HepG2 (cell line): ENCODE results near the gene SULT1E1. TPM values are rescaled to one million over a fixed set of nuclear protein-coding genes. Genes with fewer than 3 reads are reported as not detected.

Experiments
- ELF3 ChIP-seq: IDR thresholded peaks from 2 replicates; pipeline ENCODE4 v1.6.1; 2016; ENCODE audit warnings: missing genetic modification reagents, missing compliant biosample characterization
- GTF2F1 ChIP-seq: fragments of 150-350 bp; IDR thresholded peaks from 2 replicates; pipeline ENCODE4 v1.6.1; 2014; ENCODE audit warnings: low read length
- ISL2 ChIP-seq: sonication (generic); formaldehyde crosslinking; IDR thresholded peaks from 2 replicates; pipeline ENCODE4 v1.5.0; 2020; ENCODE audit warnings: missing genetic modification reagents
- MLLT10 ChIP-seq: sonication (generic); formaldehyde crosslinking; IDR thresholded peaks from 2 replicates; pipeline ENCODE4 v1.4.0; 2020; ENCODE audit warnings: missing genetic modification reagents
- PCBP1 ChIP-seq: fragments of 200-400 bp; formaldehyde crosslinking; IDR thresholded peaks from 2 replicates; pipeline ENCODE4 v1.6.1; 2017; ENCODE audit warnings: mild to moderate bottlenecking, low read depth, low read length, borderline replicate concordance
- SRSF1 ChIP-seq: fragments of 200-400 bp; formaldehyde crosslinking; optimal IDR thresholded peaks from 2 replicates; pipeline ENCODE3; 2017; ENCODE audit warnings: mild to moderate bottlenecking, low read depth, low read length, moderate library complexity
- SYNCRIP ChIP-seq: fragments of 200-400 bp; formaldehyde crosslinking; IDR thresholded peaks from 2 replicates; pipeline ENCODE4 v1.6.1; 2018; ENCODE audit warnings: mild to moderate bottlenecking, low read depth, low read length; ENCODE audit not compliant: insufficient read depth
- ZMAT3 ChIP-seq: sonication (generic); formaldehyde crosslinking; conservative IDR thresholded peaks from 2 replicates; pipeline ENCODE4 v1.7.0; 2021; ENCODE audit warnings: missing genetic modification reagents
- ZNF251 ChIP-seq: sonication (generic); formaldehyde crosslinking; IDR thresholded peaks from 2 replicates; pipeline ENCODE4 v1.9.0; 2021; ENCODE audit warnings: mild to moderate bottlenecking, missing genetic modification reagents
- ZNF317 ChIP-seq: sonication (generic); formaldehyde crosslinking; IDR thresholded peaks from 2 replicates; pipeline ENCODE4 v1.5.0; 2020; ENCODE audit warnings: mild to moderate bottlenecking, missing genetic modification reagents
- ZNF550 ChIP-seq: sonication (generic); formaldehyde crosslinking; IDR thresholded peaks from 2 replicates; pipeline ENCODE4 v1.4.0; 2020; ENCODE audit warnings: mild to moderate bottlenecking, missing genetic modification reagents, borderline replicate concordance
- ZNF558 ChIP-seq: sonication (generic); formaldehyde crosslinking; IDR thresholded peaks from 2 replicates; pipeline ENCODE4 v1.9.0; 2022; ENCODE audit warnings: mild to moderate bottlenecking, missing genetic modification reagents, borderline replicate concordance
- ZNF790 ChIP-seq: sonication (generic); formaldehyde crosslinking; IDR thresholded peaks from 2 replicates; pipeline ENCODE4 v1.8.0; 2022; ENCODE audit warnings: missing genetic modification reagents, mild to moderate bottlenecking, borderline replicate concordance
- ZNF792 ChIP-seq: IDR thresholded peaks from 2 replicates; pipeline ENCODE4 v1.6.1; 2016
- polyA plus RNA-seq, 8 experiments: library from polyadenylated mRNA; depleted of rRNA in 3 of 8; stranded (reverse) in 7 of 8; unstranded in 1 of 8; fragments of >200 nt; fragmentation: Illumina TruSeq in 4 of 8; extraction: Trizol in 4 of 8; gene quantifications; 2 replicates each; pipeline versions ENCODE4 v1.2.1 to v1.2.3, GENCODE V29; 2011 to 2016; ENCODE audit warnings: low read depth in 4 of 8, missing spikeins in 1 of 8, mixed read lengths in 1 of 8; ENCODE audit not compliant: insufficient read depth in 1 of 8
- total RNA-seq, 5 experiments: library from RNA; depleted of rRNA; stranded (reverse); fragments of >200 nt; fragmentation: Illumina TruSeq; extraction: Trizol; gene quantifications; 2 replicates each; pipeline ENCODE4 v1.2.3, GENCODE V29; 2016; ENCODE audit warnings: low read depth in 1 of 5
- TF ChIP-seq, protein P1 (sequence below): sonication (generic); formaldehyde crosslinking; IDR thresholded peaks from 2 replicates; pipeline ENCODE4 v1.4.0; 2020; ENCODE audit warnings: missing genetic modification reagents, mild to moderate bottlenecking, borderline replicate concordance
- TF ChIP-seq, protein P2 (sequence below): sonication (generic); formaldehyde crosslinking; IDR thresholded peaks from 2 replicates; pipeline ENCODE4 v1.4.0; 2020; ENCODE audit warnings: missing genetic modification reagents
- TF ChIP-seq, protein P3 (sequence below): sonication (generic); formaldehyde crosslinking; IDR thresholded peaks from one replicate; pipeline ENCODE4 v1.5.1; 2020; ENCODE audit warnings: mild to moderate bottlenecking, missing genetic modification reagents; ENCODE audit errors: not compliant biosample characterization

SULT1E1 gene
- total and polyA plus RNA-seq, 2 of the 13 experiments (the other 11 are each of a cell fraction or from before 2014, with no cell fraction given) = 1.7 to 3.9 TPM

- TF ChIP-seq ISL2 (CRISPR knock-in tag) = 0 out of 2 replicates have a peak, but pooled peaks have one; percentile 25
- no peak for TF ChIP-seq SRSF1
- TF ChIP-seq ZNF550 = no peak
- TF ChIP-seq MLLT10 (CRISPR knock-in tag) = no peak
- TF ChIP-seq ZNF251 (CRISPR knock-in tag) = no peak
- TF ChIP-seq ZNF790 (CRISPR knock-in tag) = no peak
- TF ChIP-seq, protein P1, sequence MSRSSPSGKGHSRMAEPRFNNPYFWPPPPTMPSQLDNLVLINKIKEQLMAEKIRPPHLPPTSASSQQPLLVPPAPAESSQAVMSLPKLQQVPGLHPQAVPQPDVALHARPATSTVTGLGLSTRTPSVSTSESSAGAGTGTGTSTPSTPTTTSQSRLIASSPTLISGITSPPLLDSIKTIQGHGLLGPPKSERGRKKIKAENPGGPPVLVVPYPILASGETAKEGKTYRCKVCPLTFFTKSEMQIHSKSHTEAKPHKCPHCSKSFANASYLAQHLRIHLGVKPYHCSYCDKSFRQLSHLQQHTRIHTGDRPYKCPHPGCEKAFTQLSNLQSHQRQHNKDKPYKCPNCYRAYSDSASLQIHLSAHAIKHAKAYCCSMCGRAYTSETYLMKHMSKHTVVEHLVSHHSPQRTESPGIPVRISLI (CRISPR knock-in tag) = no peak
- TF ChIP-seq GTF2F1 = no peak
- no peak for TF ChIP-seq ZNF317 (CRISPR knock-in tag)
- TF ChIP-seq, protein P2, sequence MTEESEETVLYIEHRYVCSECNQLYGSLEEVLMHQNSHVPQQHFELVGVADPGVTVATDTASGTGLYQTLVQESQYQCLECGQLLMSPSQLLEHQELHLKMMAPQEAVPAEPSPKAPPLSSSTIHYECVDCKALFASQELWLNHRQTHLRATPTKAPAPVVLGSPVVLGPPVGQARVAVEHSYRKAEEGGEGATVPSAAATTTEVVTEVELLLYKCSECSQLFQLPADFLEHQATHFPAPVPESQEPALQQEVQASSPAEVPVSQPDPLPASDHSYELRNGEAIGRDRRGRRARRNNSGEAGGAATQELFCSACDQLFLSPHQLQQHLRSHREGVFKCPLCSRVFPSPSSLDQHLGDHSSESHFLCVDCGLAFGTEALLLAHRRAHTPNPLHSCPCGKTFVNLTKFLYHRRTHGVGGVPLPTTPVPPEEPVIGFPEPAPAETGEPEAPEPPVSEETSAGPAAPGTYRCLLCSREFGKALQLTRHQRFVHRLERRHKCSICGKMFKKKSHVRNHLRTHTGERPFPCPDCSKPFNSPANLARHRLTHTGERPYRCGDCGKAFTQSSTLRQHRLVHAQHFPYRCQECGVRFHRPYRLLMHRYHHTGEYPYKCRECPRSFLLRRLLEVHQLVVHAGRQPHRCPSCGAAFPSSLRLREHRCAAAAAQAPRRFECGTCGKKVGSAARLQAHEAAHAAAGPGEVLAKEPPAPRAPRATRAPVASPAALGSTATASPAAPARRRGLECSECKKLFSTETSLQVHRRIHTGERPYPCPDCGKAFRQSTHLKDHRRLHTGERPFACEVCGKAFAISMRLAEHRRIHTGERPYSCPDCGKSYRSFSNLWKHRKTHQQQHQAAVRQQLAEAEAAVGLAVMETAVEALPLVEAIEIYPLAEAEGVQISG (CRISPR knock-in tag) = no peak
- TF ChIP-seq SYNCRIP = no peak
- no peak for TF ChIP-seq ZMAT3 (CRISPR knock-in tag)
- 0 out of 2 replicates have a peak, but pooled peaks have one; percentile 33 for TF ChIP-seq ZNF792 (CRISPR knock-in tag)
- TF ChIP-seq ZNF558 (CRISPR knock-in tag) = no peak
- TF ChIP-seq PCBP1 = no peak
- TF ChIP-seq, protein P3, sequence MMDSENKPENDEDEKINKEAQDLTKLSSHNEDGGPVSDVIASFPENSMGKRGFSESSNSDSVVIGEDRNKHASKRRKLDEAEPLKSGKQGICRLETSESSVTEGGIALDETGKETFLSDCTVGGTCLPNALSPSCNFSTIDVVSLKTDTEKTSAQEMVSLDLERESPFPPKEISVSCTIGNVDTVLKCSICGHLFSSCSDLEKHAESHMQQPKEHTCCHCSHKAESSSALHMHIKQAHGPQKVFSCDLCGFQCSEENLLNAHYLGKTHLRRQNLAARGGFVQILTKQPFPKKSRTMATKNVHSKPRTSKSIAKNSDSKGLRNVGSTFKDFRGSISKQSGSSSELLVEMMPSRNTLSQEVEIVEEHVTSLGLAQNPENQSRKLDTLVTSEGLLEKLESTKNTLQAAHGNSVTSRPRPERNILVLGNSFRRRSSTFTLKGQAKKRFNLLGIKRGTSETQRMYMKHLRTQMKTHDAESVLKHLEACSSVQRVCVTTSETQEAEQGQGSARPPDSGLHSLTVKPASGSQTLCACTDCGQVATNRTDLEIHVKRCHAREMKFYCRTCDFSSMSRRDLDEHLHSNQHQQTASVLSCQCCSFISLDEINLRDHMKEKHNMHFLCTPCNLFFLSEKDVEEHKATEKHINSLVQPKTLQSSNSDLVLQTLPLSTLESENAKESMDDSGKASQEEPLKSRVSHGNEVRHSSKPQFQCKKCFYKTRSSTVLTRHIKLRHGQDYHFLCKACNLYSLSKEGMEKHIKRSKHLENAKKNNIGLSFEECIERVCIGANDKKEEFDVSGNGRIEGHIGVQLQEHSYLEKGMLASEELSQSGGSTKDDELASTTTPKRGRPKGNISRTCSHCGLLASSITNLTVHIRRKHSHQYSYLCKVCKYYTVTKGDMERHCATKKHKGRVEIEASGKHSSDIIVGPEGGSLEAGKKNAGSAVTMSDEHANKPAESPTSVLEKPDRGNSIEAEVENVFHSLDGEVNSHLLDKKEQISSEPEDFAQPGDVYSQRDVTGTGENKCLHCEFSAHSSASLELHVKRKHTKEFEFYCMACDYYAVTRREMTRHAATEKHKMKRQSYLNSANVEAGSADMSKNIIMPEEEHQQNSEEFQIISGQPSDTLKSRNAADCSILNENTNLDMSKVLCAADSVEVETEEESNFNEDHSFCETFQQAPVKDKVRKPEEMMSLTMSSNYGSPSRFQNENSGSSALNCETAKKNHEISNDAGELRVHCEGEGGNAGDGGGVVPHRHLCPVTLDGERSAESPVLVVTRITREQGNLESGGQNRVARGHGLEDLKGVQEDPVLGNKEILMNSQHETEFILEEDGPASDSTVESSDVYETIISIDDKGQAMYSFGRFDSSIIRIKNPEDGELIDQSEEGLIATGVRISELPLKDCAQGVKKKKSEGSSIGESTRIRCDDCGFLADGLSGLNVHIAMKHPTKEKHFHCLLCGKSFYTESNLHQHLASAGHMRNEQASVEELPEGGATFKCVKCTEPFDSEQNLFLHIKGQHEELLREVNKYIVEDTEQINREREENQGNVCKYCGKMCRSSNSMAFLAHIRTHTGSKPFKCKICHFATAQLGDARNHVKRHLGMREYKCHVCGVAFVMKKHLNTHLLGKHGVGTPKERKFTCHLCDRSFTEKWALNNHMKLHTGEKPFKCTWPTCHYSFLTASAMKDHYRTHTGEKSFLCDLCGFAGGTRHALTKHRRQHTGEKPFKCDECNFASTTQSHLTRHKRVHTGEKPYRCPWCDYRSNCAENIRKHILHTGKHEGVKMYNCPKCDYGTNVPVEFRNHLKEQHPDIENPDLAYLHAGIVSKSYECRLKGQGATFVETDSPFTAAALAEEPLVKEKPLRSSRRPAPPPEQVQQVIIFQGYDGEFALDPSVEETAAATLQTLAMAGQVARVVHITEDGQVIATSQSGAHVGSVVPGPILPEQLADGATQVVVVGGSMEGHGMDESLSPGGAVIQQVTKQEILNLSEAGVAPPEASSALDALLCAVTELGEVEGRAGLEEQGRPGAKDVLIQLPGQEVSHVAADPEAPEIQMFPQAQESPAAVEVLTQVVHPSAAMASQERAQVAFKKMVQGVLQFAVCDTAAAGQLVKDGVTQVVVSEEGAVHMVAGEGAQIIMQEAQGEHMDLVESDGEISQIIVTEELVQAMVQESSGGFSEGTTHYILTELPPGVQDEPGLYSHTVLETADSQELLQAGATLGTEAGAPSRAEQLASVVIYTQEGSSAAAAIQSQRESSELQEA (CRISPR knock-in tag) = no peak
- TF ChIP-seq ELF3 (CRISPR knock-in tag) = peak; percentile 70
Observed at GRCh38 chr4:69830560-69831269, 29.2 kb downstream of the SULT1E1 start (continued).
